Measurements from ENCODE around the gene CRTC1.
A peak's percentile ranks its signal among the peaks of the same experiment; 100 is the strongest.

CRTC1 gene

DNA sequence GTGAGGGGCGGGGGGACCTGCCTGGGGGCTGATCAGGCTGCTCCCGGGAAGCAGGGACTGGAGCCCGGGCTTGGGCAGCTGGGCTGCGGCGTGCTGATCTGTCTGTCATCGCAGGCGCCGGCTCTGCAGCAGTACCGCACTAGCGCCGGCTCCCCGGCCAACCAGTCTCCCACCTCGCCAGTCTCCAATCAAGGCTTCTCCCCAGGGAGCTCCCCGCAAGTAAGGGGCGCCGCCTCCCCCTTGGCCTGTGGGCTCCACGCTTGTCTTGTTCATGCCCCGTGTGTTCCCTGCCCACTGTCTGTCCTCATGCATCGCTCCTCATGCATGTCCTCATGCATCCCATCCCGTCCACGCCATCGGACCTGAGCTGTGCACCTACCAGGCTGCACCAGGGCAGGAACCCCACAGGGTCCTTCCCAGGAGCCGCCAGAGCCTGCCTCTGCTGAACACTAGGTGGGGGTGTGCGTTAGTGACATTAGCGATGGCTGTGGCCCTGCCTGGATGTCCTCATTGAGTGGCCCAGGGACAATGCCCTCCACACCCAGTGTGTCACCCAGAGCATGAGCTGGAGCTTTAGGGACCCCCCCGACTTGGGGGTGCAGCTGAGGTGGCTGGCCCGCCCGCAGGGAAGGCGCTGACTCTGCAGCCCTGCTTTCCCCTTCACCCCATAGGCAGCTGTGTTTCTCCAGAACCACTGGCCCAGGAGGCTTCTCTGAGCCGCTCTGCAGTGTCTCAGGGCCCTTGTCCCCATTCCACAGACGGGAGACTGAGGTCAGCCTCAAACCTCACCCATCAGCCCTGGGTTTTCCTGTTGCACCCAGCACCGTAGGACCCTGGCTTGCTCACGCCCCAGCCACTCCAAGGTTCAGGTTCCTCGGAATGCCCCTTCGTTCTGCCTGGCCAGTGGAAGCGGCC lies 88.1 kb downstream of the CRTC1 start:
- DNase-seq (ENCODE audit: low spot score) = peak; percentile 47

DNA sequence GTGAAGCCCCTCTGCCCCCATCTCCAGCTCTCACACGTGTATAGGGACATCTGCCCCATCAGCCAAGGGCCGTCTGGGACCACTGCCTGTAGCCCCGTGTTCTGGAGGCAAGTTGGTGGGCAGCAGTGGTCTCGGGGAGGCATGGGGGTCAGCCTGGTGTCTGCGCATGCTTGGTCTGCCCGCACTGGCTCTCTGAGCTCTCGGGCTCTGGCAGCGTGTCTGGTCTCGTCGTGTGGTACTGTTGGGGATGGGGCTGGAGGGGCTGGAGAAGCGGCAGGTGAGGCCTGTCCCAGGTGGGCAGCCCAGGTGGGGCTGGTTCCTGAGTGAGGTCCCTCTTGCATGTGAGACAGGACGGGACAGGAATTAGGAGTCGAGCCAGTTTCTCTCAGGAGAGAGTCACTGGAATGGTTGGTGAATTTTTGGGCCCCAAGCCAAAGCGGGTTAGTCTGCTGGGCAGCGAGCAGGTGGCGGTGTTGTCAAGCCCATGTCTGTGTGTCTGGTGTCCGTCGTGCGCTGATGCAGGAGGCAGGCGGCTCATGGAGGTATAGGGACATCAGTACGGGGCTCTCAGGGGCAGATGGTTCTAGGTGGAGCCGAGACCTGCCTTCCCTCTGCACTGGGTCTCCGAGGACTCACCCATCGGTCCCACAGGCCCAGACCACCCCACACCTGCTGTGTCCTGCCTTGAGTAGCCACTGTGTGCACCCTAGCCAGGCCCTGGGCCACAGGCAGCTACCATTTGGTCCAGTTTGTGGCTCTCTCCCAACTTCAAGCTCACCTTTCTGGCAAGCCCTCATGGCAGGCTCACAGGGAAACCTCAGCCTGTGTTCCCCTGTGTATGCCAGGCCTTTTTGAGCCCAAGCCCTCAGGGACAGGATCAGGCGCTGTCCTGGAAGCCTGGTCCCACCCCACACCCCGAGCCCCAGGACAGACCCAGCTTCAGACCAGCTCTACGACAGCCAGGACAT lies 89.4 kb downstream of the CRTC1 start:
- DNase-seq (ENCODE audit: low spot score) = no peak

DNA sequence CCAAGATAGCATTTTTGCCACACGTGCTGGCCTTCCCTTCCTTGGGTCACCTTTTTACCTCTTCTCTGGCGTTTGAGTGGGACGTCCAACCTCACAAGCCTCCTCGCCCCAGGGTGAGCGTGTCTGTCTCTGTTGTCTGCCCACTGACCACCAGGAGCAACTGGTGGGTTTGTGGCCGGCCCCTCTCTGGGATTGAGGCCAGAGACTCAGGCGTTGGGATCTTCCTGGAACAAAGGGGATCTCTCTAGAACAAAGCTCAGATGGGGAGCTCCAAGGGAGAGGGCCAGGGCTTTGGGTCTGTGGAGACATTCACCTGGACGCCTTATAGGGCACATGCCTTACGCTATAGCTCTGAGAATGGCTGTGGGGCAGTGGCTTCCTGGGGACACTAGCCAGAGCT lies 90.2 kb downstream of the CRTC1 start:
- no peak for DNase-seq (ENCODE audit: low spot score)

DNA sequence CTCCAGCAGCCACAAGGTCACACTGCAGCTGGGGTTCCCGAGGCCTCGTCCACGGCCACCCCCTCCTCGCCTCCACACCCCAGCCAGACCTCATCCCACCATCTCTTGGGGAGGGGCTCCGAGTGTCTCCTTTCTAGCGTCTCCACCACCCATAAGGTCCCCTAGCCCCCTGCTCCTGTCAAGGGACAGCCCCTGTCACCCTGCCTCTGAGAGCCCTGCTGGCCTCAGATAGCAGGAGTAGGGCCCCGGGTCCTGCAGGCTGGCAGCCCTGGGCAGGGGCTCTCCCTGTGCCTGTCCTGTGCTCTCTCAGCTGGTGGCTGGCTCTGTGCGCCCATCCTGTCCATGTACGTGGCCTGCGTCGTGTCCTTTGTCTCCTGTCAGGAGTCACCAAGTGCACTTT lies 90.6 kb downstream of the CRTC1 start:
- no peak for DNase-seq (ENCODE audit: low spot score)

DNA sequence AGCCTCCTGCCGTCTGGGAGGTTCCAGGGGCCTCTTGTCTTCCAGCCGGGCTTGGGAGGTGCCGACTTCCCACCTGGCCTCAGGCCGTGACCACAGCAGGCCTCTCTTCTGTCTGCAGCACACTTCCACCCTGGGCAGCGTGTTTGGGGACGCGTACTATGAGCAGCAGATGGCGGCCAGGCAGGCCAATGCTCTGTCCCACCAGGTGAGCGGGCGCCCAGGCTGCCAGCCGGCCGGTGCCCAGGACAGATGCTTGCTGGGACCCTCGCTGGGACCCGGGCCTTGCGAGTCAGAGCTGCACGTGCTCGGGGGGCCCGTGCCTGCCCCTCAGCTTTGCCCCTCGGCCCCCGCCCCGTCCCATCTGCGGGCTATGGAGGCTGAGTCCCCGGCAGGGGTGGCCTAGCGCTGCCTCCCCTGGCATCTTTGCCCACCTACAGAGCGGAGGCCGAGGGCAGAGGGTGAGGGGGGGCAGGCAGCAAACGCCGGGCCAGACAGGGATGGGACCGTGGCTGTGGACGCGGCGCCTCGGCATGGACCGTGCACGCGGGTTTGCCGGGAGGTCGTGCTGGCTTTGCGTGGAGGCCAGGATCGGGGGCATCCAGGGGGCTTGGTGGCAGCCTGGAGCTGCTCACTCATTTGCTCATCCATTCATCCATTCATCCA lies 91.4 kb downstream of the CRTC1 start:
- no peak for DNase-seq (ENCODE audit: low spot score)

DNA sequence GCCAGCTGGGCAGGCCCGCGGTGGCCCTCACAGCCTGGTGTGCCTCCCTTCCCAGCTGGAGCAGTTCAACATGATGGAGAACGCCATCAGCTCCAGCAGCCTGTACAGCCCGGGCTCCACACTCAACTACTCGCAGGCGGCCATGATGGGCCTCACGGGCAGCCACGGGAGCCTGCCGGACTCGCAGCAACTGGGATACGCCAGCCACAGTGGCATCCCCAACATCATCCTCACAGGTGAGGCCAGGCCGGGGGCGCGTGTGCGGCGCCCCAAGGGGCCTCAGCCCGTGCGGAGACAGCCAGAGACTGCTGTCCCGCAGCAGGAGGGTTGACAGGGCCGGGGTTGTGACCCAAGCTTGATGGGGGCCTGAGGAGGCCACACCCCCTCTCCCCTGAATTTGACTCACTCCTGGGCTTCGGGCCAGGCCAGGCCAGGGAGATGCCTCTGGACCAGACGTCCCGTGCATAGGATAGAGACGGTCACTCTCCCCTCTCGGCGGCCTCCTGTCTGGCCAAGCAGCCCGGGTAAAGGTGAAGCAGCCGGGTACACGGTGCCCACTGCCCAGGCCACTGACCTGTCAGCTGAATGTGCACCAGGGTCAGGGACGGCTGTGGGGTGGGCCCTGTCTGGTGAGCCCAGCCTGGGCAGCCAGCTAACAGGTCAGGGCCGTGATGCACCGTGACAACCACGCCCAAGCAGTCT lies 92.3 kb downstream of the CRTC1 start:
- DNase-seq (ENCODE audit: low spot score) = no peak

DNA sequence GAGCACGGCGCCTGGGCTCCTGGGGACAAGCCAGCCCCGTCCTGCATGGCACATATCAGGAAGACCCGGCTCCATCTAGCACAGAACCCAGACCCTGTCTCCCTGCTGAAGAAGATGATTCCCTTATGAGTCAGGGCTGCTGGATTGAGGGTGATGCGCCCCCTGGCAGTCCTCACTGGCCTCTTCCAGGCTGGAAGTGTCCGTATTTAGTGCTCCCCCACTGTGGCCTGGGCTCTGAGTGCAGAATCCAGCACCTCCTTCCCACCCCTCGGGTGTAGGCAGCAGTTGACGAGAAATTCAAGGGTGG lies 92.8 kb downstream of the CRTC1 start:
- no peak for DNase-seq (ENCODE audit: low spot score)

DNA sequence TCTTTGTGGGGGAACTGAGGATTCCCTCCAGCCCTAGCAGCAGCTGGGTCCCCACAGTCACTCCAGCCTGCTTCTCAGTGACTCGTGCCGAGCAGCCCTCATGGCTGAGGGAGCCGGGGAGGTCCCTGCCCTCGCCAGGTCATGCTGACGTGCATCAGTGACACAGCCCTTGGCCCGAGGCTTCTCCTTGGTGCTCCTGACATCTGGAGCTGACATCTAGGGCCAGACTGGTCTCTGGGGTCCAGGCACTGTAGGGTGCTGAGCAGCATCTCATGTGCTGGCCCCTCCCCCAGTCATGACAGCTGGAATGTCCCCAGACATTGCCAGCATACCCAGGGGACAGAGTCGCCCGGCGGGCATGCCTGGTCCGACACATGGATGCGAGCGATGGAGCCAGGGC lies 93.3 kb downstream of the CRTC1 start:
- no peak for DNase-seq (ENCODE audit: low spot score)

DNA sequence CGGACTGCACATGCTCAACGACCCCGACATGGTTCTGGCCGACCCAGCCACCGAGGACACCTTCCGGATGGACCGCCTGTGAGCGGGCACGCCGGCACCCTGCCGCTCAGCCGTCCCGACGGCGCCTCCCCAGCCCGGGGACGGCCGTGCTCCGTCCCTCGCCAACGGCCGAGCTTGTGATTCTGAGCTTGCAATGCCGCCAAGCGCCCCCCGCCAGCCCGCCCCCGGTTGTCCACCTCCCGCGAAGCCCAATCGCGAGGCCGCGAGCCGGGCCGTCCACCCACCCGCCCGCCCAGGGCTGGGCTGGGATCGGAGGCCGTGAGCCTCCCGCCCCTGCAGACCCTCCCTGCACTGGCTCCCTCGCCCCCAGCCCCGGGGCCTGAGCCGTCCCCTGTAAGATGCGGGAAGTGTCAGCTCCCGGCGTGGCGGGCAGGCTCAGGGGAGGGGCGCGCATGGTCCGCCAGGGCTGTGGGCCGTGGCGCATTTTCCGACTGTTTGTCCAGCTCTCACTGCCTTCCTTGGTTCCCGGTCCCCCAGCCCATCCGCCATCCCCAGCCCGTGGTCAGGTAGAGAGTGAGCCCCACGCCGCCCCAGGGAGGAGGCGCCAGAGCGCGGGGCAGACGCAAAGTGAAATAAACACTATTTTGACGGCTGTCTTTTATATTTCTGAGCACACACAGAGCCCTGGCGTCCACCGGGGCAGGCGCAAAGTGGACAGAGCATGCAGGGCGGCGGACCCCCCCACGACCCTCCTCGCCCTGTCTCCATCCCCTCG lies 94.0 kb downstream of the CRTC1 start:
- no peak for DNase-seq (ENCODE audit: low spot score)

DNA sequence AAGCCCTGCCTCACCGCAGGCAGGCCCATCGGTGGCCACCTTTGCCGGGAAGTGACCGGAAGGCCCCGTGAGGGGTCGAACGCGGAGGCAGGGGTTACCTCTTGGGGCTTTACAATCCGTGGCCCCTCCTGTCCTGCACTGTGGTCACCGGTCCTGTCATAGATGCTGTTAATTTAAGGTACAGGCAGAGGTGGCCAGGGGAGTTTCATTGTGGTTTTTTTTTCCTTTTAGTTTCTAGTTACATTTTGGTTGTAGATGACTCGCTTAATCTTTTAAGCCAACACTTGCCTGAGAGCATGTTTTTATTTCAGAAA lies 94.6 kb downstream of the CRTC1 start:
- no peak for DNase-seq (ENCODE audit: low spot score)

DNA sequence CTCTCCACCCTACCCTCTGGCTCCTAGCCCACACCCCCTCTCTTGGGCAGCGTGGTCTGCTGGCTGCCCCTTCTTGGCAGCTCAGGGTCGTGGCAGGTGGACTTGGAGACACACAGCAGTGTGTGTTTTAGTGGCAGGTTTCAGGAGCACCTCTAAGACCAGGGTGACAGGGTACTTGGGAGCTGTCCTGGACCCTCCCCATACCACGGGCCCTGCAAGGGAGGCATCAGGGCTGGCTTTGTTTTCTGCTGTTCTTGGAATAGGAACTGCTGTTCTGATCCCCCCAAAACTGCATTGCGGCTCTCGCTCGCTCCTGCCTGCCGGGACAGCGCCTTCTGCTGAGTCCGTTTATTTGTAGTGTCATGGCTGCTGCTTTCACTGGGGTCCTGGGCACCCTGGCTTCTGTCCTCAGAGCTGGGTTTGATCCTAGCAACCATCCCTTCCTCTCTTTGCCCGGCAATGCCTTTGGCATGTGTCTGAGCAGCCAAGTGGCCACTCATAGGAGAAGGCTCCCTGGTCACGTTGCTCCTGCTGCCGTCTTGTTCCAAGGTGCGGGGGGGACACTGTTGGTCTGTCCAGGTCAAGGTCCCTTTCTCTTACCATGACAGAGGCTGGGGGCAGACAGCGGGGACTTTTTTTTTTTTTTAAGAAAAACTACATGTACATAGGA lies 95.5 kb downstream of the CRTC1 start:
- no peak for DNase-seq (ENCODE audit: low spot score)

DNA sequence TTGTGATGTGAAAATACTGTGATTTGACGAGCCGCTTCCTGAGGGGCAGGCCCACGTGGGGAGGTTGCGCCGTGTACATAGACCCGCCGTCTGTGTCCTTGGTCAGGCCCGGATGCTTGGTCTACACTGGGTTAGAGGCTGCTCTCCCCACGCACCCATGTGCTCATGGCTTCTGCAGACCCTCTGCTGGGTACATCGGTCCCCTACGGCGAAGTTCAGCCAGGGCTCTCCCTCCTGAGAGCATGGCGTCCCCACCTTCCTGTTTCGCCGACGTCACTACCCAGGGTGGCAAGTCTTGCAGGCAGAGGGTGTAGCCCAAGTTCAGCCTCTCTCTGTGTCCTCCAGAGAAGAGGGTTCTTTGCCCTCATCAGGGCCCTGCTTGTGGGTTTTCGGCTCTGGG lies 96.6 kb downstream of the CRTC1 start:
- DNase-seq (ENCODE audit: low spot score) = no peak

DNA sequence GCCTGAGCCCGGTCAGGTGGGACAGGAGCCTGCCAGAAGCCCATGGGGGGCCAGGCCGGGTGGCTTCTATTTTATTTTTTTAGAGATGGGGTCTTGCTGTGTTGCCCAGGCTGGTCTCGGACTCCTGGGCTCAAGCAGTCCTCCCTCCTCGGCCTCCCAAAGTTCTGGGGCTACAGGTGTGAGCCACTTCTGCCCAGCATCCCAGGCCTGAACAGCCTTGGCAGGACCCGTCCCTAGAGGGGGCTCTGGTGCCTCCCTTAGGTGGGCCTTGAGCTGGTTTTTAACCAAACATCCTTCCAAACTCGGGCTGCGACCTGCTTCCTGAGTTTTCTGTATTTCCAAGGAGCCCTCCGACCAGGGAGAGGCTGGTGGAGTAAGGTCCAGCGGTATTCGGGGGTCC lies 97.2 kb downstream of the CRTC1 start:
- no peak for DNase-seq (ENCODE audit: low spot score)

DNA sequence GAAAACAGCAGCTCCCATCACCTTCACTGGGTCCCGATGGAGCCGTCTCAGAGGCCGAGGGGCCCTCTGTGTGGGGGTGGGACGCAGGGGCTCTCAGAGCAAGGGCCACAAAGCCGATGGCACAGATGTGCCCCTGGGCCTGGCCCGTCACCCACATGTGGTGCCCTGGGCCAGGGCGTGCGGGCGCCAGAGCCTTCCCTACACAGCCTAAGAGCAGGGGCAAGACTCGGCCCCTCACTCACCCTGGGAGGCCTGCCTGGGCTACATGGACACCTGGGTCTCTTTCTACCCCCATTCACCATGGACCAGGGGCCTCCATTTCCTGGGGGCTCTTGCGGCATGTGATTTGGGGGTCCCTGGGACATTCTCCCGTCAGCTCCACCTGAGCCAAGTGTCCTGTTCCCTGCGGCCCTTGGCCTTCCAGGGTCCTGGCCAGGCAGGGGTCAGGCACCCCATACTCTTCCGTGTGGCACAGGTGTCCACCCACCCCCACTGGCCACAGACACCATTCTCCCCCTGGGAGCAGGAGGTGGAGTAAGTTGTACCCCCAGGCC lies 97.6 kb downstream of the CRTC1 start:
- DNase-seq (ENCODE audit: low spot score) = no peak

DNA sequence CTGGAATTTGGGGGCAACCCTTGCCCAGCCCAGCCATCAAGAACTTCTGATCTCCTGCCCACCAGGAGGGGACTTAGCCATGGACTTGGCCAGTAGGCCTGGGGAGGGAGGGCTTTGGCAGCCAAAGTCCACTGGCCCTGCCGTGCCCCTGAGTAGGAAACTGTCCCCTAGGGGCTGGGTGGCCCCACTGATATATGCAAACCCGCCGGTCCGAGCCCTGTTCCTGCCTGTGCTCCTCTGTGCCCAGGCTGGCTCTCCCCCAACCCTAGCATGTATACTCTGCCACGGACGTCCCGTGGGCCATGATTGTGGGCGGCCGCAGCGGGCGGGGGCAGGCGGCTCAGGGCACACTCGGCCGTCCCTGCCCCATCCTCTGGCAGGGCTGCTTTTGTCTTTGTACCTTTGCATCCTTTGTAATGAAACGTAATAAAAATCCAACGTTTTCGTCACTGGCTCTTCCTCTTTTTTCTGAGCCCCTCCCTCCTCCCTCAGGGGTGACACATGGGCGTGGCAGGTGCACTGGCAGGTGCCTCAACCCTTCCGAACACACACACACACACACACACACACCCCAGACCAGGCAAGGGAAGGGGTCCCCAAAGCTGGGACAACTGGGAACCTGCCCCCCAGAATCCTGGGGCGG lies 98.5 kb downstream of the CRTC1 start:
- DNase-seq (ENCODE audit: low spot score) = peak; percentile 42

DNA sequence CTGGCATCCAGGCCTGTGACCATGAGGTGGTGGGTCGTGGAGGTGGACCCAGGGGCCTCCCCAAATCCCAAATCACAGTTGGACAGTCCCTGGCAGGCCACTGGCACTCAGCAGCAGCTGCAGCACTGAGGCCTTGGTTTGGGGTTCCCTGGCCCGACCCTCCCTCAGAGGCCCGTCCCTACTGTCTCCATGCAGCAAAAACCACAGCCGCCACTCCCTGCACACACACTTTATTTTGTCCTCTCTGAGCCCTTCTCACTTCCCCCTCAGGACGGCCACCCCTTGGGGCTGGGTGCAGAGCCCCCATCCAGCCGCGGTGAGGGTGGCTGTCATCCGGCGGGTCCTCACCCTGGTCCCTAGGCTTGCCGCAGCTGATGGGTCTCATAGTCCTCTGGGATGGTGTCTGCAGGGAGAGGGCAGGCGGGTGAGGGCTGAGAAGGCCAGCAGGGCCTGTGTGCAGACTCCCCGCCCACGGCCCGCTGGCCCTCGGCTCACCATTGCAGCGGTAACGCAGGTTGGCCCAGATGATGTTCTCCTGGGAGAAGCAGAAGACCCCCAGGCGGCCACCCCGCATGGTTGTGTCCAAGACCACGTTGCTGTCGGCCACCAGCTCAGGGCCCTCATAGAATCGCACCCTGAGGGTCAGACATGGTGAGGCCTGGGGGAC lies 99.2 kb downstream of the CRTC1 start:
- no peak for DNase-seq (ENCODE audit: low spot score)

DNA sequence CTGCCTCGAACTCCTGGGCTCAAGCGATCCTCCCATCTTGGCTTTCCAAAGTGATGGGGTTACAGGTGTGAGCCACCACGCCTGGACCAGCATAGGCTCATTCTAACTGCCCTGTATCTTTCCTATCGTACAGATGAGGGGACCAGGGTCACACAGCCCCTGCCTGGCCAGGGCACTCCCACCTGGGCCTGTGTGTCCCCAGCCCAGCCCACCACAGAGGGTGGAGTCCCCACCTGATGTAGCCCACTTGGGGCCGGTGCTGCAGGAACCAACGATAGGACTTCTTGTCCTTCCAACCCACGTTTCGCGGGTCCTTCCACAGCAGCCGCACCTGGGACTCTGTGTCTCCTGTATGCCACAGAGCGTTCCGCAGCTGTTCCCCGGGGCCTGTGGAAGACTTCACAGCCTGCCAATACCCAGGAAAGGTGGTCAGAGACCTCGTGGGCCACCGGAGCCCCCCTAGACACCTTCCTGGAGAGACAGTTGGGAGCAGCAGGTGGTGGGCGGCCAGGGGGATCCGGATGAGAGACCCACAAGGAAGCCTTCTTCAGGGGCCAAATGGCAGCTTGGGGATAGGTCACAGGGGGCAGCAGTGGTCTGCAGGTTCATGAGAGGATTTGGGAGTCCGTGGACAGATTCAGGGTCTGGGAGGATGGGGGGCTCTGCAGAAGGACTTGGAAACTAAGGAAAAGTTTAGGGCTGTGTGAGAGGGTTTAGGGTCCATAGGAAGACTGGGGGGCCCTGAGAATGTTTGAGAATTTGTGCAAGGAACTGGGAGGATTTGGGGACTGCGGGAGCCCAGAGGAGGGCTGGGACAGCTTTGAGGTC lies 100.7 kb downstream of the CRTC1 start:
- DNase-seq (ENCODE audit: low spot score) = no peak

DNA sequence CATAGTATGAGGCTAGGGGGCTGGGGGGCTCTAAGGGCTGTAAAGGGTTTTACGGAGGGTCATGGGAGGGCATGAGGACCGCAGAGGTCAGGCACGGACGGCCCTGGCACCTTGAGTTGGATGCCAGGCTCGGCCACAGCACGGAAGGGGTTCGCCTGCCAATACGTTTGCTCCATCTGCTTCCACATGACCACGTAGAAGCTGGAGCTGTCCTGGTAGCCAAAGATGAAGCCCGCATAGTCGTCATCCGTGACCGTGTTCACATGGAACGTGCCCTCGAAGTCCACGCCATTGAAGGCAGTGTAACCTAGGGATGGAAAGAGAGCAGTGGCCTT lies 101.3 kb downstream of the CRTC1 start:
- no peak for DNase-seq (ENCODE audit: low spot score)
